ENCODE measurements around the gene RPLP2. TPM values are rescaled to one million over a fixed set of nuclear protein-coding genes. Genes with fewer than 3 reads are reported as not detected.

Gene RPLP2
- polyA plus RNA-seq, 1 of the 3 experiments (the other 2 are of a cell fraction): 799 TPM

DNA sequence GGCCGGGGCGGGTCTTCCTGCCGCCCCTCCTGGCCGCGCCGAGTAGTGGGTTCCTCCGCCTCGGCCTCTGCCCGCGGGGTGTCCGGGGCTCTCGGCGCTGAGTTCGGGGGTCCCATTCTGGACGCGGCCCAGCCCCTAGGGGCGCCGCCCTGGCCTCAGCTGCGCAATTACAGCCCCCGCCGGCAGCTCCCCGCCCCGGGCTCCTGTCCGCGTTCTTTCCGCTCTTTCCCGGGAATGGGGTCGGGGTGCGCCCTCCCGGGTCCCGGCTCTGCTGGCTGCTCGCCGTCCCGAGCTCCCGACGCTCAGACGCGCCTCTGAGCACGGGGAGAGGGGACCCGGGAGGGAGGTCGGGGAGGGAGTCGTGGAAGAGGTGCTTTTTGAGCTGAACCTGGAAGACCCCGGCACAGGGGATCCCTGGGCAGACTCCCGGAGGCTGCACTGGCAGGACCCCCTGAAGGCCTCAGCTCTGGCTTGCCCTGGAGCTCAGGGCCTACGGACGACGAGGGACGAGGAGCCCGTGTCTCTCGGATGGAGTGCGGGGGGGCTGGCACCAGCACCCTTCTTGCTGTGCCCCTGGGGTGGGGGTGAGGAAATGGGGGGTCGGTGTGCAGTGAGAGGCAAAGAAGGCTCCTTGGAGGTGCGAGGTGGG lies 33.4 kb downstream of the RPLP2 start (continued):
- TF ChIP-seq TAF1 (IDR thresholded peaks at IDR 0.05; ENCODE audit: borderline replicate concordance, low read depth, low read length) (no peak), GABPA (IDR thresholded peaks at IDR 0.05; ENCODE audit: low read depth) (no peak)

DNA sequence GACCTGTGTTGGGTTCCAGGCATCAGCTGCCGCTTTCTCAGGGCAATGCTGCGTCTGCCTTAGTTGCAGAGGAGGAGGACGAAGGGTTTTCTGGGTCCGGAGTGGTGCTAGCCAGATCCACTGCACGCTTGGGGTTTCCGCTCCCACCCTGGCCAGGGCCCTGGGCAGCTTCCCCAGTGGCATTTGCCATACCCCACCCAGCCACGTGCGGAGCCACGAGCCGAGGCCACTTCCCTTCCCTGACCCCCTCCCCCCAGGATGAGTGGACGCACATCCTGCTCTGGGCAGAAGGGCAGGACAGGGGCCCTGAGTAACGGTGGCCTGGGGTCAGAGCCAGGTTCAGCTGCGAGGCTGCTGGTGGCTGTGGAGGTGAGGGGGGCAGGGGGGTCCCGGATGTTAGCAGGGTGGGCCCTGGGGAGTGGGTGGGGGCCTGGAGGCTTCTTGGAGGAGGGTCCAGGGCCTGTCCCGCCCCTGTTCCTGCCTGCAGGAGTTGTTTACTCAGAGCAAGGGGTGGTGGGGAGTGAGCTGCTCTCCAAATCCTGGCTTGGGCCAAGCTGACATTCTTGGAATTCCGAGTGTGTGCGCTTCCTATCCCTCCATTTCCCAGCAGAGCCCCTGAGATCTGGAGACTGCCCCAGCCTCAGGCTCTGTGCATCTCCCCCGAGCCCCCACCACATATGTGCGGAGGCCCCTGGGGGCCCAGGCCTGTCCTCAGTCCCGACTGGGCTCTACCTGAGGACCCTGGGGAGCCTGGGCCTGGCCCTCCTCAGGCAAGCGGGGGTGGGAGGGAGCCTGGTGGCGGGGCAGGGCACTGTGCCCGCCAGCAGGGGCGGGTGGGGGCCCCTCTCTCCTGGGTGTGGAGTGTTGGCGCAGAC lies 34.3 kb downstream of the RPLP2 start:
- peaks cover 16 to 17% of the 10 kb centered on the region in 2 experiments for H3K36me3 ChIP-seq (replicated peaks in 1 of 2; ENCODE audit: control insufficient read depth in 1 of 2, insufficient read depth in 2 of 2, low read length in 1 of 2)
- H3K27ac ChIP-seq (ENCODE audit: low read depth in 2 of 2, low read length in 1 of 2): peak overlapping the region; percentile 91 to 93
- CTCF ChIA-PET: interaction anchor here (0.6 to 7.5 kb wide), 7 partner anchors 10 to 207 kb away, joined by 3 to 70 read pairs (median 3); no protein-coding TSS in a partner anchor
- no peaks in the 10 kb centered on the region for H3K9me3 ChIP-seq
- no peak overlapping the region for H2AFZ ChIP-seq (ENCODE audit: low read depth)
- H3K9ac ChIP-seq: peak overlapping the region; percentile 97
- H3K4me3 ChIP-seq (ENCODE audit: low read depth in 2 of 2, low read length in 1 of 2): peak overlapping the region; percentile 95 to 100; a peak in 3 of 4 replicates
- peak overlapping the region; percentile 100 for H3K4me2 ChIP-seq
- DNase-seq: no peak
- peaks cover 43% of the 10 kb centered on the region for H3F3A ChIP-seq (replicated peaks; ENCODE audit: insufficient read depth)
- WGBS (ENCODE audit: low lambda C conversion rate): 16% methylated on average over 20 of the region's 25 CpGs
- H3K4me1 ChIP-seq (ENCODE audit: control insufficient read depth in 1 of 2, insufficient read depth in 2 of 2, low read depth in 1 of 2, low read length in 1 of 2): peaks cover 31 to 42% of the 10 kb centered on the region in 2 experiments; a peak in 3 of 4 replicates
- no peaks in the 10 kb centered on the region for H3K27me3 ChIP-seq (ENCODE audit: insufficient read depth)
- peaks cover 79% of the 10 kb centered on the region for H3K79me2 ChIP-seq (ENCODE audit: insufficient read depth)
- peaks cover 45% of the 10 kb centered on the region for H4K20me1 ChIP-seq (ENCODE audit: insufficient read depth)
- H3K9me2 ChIP-seq: no peaks in the 10 kb centered on the region
- POLR2A ChIA-PET: interaction anchor here (0.5 to 2.1 kb wide), 4 partner anchors 11 to 255 kb away, joined by 3 to 9 read pairs (median 5); partner anchors contain the start of gene CD151
- TF ChIP-seq NRF1 (IDR thresholded peaks at IDR 0.05; ENCODE audit: low read depth, low read length) (no peak), RXRA (IDR thresholded peaks at IDR 0.05; ENCODE audit: borderline replicate concordance, low read depth) (peak; percentile 84), TAF1 (IDR thresholded peaks at IDR 0.05; ENCODE audit: borderline replicate concordance, low read depth, low read length) (peak; percentile 40; the same call in 1 of the 2 replicates), SMC3 (IDR thresholded peaks at IDR 0.05; ENCODE audit: low read depth, low read length) (no peak), MEF2A (IDR thresholded peaks at IDR 0.05; ENCODE audit: borderline replicate concordance, low read depth) (no peak), MXI1 (IDR thresholded peaks at IDR 0.05; ENCODE audit: low read depth, low read length) (no peak), POLR2AphosphoS5 (IDR thresholded peaks at IDR 0.05; ENCODE audit: low read depth, low read length) (no peak; the same call in none of the 2 replicates), YY1 (IDR thresholded peaks at IDR 0.05; ENCODE audit: low read depth) (no peak), ELF1 (IDR thresholded peaks at IDR 0.05) (peak; percentile 48; the same call in 1 of the 2 replicates), JUND (IDR thresholded peaks at IDR 0.05) (peak; percentile 33; the same call in 1 of the 2 replicates), CHD2 (IDR thresholded peaks at IDR 0.05; ENCODE audit: low read length, partially characterized antibody) (no peak), RAD21 (IDR thresholded peaks at IDR 0.05; ENCODE audit: low read length) (no peak), TCF12 (IDR thresholded peaks at IDR 0.05) (peak; percentile 62)
- TF ChIP-seq, protein P1, sequence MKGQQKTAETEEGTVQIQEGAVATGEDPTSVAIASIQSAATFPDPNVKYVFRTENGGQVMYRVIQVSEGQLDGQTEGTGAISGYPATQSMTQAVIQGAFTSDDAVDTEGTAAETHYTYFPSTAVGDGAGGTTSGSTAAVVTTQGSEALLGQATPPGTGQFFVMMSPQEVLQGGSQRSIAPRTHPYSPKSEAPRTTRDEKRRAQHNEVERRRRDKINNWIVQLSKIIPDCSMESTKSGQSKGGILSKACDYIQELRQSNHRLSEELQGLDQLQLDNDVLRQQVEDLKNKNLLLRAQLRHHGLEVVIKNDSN (IDR thresholded peaks at IDR 0.05; ENCODE audit: borderline replicate concordance, low read depth): peak; percentile 57
- TF ChIP-seq, protein P2, sequence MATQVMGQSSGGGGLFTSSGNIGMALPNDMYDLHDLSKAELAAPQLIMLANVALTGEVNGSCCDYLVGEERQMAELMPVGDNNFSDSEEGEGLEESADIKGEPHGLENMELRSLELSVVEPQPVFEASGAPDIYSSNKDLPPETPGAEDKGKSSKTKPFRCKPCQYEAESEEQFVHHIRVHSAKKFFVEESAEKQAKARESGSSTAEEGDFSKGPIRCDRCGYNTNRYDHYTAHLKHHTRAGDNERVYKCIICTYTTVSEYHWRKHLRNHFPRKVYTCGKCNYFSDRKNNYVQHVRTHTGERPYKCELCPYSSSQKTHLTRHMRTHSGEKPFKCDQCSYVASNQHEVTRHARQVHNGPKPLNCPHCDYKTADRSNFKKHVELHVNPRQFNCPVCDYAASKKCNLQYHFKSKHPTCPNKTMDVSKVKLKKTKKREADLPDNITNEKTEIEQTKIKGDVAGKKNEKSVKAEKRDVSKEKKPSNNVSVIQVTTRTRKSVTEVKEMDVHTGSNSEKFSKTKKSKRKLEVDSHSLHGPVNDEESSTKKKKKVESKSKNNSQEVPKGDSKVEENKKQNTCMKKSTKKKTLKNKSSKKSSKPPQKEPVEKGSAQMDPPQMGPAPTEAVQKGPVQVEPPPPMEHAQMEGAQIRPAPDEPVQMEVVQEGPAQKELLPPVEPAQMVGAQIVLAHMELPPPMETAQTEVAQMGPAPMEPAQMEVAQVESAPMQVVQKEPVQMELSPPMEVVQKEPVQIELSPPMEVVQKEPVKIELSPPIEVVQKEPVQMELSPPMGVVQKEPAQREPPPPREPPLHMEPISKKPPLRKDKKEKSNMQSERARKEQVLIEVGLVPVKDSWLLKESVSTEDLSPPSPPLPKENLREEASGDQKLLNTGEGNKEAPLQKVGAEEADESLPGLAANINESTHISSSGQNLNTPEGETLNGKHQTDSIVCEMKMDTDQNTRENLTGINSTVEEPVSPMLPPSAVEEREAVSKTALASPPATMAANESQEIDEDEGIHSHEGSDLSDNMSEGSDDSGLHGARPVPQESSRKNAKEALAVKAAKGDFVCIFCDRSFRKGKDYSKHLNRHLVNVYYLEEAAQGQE (IDR thresholded peaks at IDR 0.05; ENCODE audit: low read depth, low read length): peak; percentile 84
- TF ChIP-seq, protein P3, sequence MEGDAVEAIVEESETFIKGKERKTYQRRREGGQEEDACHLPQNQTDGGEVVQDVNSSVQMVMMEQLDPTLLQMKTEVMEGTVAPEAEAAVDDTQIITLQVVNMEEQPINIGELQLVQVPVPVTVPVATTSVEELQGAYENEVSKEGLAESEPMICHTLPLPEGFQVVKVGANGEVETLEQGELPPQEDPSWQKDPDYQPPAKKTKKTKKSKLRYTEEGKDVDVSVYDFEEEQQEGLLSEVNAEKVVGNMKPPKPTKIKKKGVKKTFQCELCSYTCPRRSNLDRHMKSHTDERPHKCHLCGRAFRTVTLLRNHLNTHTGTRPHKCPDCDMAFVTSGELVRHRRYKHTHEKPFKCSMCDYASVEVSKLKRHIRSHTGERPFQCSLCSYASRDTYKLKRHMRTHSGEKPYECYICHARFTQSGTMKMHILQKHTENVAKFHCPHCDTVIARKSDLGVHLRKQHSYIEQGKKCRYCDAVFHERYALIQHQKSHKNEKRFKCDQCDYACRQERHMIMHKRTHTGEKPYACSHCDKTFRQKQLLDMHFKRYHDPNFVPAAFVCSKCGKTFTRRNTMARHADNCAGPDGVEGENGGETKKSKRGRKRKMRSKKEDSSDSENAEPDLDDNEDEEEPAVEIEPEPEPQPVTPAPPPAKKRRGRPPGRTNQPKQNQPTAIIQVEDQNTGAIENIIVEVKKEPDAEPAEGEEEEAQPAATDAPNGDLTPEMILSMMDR (IDR thresholded peaks at IDR 0.05): no peak
- TF ChIP-seq, protein P4, sequence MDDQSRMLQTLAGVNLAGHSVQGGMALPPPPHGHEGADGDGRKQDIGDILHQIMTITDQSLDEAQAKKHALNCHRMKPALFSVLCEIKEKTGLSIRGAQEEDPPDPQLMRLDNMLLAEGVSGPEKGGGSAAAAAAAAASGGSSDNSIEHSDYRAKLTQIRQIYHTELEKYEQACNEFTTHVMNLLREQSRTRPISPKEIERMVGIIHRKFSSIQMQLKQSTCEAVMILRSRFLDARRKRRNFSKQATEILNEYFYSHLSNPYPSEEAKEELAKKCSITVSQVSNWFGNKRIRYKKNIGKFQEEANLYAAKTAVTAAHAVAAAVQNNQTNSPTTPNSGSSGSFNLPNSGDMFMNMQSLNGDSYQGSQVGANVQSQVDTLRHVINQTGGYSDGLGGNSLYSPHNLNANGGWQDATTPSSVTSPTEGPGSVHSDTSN (IDR thresholded peaks at IDR 0.05): peak; percentile 34
- TF ChIP-seq, protein P5, sequence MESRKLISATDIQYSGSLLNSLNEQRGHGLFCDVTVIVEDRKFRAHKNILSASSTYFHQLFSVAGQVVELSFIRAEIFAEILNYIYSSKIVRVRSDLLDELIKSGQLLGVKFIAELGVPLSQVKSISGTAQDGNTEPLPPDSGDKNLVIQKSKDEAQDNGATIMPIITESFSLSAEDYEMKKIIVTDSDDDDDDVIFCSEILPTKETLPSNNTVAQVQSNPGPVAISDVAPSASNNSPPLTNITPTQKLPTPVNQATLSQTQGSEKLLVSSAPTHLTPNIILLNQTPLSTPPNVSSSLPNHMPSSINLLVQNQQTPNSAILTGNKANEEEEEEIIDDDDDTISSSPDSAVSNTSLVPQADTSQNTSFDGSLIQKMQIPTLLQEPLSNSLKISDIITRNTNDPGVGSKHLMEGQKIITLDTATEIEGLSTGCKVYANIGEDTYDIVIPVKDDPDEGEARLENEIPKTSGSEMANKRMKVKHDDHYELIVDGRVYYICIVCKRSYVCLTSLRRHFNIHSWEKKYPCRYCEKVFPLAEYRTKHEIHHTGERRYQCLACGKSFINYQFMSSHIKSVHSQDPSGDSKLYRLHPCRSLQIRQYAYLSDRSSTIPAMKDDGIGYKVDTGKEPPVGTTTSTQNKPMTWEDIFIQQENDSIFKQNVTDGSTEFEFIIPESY (IDR thresholded peaks at IDR 0.05; ENCODE audit: borderline replicate concordance, low read depth): no peak
